Activated T-cell treated with anti-CD3 and anti-CD28 coated beads, Interleukin-2, amount 50 U/mL, for 48 hours (primary cell): Measurements from ENCODE around the gene HBG1.

Source experiments
- DNase-seq, 2 experiments: peaks; one replicate each; pipeline ENCODE4 v3.0.0-alpha.2; 2020

The HBG1 gene

GRCh38 chr11:5245155-5245554, 4.5 kb downstream of the HBG1 start:
- DNase-seq, result no peak

DNA sequence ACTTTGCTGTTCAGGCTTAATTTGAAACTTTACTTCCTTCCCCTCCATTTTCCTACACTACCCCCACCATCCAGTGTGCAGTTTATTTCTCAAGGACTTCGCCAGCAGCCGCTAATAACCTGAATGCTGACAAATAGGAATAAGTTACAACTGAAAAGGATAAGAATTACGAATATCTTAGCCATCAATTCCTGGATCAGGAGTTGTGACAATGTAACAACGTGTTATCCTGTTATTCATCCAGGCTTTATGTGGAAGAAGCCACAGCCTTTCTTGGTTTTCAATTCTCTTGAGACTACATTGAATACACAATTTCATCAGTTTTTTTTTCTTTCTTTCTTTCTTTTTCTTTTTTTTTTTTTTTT, 5.9 kb downstream of the HBG1 start:
- DNase-seq, result no peak

DNA sequence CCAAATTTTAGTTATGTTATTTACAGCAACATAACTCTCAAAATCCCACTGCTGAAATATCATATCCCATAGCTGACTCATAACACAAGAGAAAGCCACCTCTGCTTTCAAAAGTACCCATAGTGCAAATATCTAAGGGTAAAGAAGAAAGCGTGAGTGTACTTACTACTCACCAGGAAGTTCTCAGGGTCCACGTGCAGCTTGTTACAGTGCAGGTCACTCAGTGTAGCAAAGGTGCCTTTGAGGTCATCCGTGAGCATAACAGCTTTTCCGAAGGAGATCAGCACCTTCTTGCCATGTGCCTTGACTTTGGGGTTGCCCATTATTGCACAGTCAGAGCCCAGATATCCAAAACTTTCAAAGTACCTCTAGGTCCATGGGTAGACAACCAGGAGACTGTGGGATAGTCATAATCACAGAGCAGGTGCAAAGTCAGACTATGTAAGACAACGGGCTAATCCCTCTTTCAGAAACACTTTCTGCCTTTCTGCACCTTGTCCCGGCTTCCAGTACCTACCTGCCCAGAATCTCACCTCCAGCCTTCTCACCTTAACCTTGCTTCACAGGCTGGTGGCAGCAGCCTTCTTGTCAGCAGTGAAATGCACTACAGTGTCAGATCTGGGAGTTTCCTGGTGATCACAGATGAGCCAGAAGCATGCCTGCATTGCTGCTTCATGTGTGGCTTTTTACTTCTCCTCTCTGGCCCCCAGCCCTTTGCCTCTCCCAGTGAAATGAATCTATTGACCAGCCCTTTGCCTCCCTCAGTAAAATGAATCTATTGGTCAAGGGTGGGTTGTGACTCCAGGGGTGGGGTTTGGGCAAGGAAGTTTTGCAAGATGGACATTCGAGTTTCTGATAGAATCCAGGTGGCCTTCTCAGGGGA, 6.5 kb downstream of the HBG1 start:
- DNase-seq, result no peak

DNA sequence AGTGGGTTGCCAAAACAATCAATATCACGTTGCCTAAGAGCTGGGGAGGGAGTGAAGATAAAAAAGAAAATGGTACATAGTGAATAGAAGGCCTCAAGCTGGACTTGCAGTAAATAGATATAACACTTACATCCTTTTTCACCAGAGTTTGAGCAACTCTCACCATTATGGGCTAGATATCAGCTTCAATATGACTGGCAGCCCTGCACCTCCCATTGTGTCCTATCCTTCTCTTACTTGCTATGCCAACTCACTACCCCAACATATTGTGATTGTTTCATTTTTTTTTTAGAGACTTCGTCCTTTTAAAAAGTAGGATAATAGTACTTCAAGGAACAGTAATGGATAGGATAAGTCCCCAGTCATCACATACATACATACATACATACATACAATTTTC, 7.4 kb downstream of the HBG1 start:
- DNase-seq, result no peak

GRCh38 chr11:5241458-5241857, 8.2 kb downstream of the HBG1 start:
- DNase-seq, result no peak

- no peak for DNase-seq
Observed at GRCh38 chr11:5240458-5240857, 9.2 kb downstream of the HBG1 start.

DNA sequence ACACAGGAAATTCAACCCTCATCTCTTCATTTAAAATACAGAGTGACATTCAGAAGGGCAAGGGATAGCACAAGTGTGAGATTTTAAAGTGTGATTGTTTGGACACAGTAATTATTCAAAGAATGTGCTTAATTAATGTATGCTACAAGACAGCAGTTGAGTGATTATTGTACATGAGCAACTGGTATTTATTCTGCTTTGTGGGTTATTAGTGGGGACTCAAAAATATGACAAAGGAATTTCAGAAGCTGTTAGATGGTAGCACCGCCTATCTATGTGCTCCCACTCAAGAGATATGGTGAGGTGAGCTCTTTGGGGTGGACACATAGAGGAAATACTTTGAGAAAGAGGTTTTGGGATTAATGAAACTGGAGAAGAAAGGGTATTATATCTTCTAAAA, 9.6 kb downstream of the HBG1 start:
- DNase-seq, result no peak

DNA sequence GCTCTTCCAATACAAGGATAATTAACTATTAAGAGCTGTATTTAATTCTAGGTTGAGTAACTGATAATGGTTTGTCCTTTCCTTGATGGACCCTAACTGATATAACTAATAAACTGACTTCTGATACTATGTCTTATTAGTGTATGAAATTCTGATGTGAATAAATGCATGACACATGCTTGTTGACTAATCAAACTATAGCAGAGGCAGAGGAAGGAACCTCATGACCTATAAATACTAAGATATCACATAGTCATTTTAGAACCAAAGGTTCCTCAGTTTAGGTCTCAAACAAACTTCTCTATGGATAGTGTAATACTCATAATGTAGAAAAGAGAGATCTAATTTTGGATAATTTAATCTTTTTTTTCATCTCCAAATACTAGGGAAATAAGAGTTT, 10.6 kb downstream of the HBG1 start:
- DNase-seq, result no peak

- DNase-seq, result no peak
Observed at GRCh38 chr11:5238486-5238885, 11.2 kb downstream of the HBG1 start.

DNA sequence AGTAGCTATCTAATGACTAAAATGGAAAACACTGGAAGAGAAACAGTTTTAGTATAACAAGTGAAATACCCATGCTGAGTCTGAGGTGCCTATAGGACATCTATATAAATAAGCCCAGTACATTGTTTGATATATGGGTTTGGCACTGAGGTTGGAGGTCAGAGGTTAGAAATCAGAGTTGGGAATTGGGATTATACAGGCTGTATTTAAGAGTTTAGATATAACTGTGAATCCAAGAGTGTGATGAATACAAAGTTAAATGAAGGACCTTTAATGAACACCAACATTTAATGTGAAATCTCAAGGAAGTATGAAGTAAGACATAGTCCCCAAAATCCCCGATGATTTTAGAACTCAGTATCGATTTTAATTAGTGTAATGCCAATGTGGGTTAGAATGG, 12.2 kb downstream of the HBG1 start:
- no peak for DNase-seq

DNA sequence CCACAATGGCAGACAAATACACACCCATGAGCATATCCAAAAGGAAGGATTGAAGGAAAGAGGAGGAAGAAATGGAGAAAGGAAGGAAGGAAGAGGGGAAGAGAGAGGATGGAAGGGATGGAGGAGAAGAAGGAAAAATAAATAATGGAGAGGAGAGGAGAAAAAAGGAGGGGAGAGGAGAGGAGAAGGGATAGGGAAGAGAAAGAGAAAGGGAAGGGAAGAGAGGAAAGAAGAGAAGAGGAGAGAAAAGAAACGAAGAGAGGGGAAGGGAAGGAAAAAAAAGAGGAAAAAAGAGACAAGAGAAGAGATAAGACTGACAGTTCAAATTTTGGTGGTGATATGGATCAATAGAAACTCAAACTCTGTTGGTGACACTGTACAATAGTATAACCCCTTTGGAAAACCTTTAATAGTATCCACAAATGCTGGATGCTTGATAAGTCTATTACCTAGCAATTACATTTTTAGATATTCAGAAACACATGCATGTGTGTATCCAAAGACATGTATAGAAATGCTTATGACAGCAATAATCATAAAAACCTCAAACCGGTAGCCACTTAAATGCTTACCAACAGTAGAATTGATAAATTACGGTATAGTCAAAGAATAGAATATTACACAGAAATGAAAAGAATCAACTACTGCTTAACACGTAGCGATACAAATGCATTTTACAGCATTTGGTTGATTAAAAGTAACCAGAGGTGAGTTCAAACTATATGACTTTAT, 14.1 kb downstream of the HBG1 start:
- DNase-seq, result no peak

DNA sequence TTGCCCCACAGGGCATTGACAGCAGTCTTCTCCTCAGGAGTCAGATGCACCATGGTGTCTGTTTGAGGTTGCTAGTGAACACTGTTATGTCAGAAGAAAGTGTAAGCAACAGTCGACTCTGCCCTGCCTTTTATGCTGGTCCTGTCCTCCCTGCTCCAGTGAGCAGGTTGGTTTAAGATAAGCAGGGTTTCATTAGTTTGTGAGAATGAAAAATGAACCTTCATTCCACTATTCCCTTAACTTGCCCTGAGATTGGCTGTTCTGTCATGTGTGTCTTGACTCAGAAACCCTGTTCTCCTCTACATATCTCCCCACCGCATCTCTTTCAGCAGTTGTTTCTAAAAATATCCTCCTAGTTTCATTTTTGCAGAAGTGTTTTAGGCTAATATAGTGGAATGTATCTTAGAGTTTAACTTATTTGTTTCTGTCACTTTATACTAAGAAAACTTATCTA, 15.2 kb downstream of the HBG1 start, which contains the start of gene HBD:
Gene HBD (minus strand): TSS at position 103 of the 454 bp plus-strand sequence. CDS start 50 bp downstream, at position 53.
- no peak for DNase-seq

GRCh38 chr11:5233307-5233706, 16.4 kb downstream of the HBG1 start:
- DNase-seq, result no peak

GRCh38 chr11:5232821-5233220, 16.8 kb downstream of the HBG1 start:
- no peak for DNase-seq

DNA sequence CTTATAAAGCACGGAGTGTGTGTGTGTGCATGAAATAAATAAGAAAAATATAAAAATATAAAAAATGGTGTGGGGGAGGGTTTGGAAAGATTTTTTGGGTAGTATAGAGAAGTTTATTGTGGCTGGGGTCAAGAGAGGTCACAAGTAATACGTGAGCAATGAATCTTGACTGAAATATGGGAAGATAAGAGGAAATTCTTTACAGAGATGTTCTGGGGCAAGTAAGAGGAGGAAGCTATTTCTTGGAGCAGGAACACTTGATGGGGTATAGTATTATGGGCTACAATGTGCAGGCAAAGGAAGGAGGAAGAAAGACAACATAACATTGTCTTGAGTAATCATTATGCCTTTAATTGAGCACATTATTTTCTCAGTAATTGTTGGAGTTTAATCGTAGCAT, 17.5 kb downstream of the HBG1 start:
- DNase-seq, result no peak

DNA sequence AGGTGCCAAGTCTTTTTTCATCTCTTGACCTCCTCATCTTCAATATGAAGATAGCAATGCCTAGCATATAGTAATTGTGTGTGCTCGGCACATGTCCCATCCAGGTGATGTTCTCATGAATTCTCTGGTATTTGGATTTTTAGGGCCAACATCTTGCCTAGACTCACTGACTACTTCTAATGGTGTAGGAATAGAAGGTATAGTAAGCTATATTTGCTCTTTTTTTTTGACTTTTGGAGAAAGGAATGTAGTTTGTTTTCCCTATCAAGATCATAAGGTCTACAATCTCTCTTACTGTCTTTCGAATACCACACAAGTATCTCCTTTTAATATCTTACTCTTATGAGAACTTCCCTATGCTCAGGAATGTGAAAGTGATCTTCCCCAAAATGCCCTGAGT, 18.5 kb downstream of the HBG1 start:
- DNase-seq, result no peak

DNA sequence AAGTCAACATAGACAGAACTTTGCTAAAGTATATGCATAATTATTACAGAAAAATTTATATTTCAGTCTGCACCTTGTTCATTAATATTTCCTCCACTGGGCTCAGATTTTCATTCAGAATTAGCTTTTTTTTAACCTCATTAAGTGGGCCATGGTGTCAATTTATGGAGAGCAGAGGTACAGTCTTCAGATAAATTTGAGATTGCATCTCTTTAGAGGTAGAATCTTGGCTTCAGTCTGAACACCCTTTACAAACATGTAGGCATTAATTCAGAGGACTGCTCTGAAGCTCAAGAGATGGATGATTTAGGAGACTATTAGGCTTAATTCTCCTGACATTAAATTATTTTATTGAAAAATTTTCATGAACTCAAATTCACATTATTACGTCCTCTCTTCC, 19.4 kb downstream of the HBG1 start:
- DNase-seq, result no peak

DNA sequence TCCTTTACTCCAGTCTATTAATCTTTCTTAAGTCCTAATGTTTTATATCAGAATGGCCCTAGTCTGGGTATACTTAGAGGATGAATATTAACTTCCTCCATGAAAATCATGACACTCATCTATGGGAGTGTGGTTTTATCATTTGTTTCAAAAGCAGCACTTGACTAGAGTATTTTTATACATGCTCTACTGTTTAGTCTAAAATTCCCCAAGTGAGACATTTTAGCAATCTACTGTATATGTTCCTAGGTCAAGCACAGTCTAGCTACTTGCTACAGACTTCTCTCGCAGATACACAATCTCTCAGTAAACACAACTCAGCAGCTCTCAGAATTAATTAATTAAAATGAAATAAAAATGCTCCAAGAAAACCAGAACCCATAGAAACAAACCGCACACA, 19.9 kb downstream of the HBG1 start:
- DNase-seq, result no peak

DNA sequence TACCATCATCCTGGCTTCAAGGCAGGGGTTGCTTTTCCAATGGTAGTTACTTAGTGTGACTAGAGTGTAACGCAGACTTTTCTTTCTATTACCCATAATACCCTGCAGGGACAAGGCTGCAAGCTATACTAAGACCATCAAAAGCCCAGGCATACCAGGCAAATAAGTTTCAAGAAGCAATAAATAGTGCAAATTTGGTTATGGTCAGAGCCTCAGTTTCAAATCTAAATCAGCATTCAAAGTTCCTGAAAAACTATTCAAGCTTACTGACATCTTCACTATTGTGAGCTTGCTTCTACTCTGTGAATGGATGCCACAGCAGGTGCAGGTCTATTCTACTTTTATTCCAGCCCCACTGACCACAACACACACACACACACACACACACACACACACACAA, 20.3 kb downstream of the HBG1 start:
- no peak for DNase-seq

- no peak for DNase-seq
Observed at GRCh38 chr11:5228124-5228523, 21.5 kb downstream of the HBG1 start.

GRCh38 chr11:5227681-5228080, 22.0 kb downstream of the HBG1 start:
- DNase-seq, result no peak

DNA sequence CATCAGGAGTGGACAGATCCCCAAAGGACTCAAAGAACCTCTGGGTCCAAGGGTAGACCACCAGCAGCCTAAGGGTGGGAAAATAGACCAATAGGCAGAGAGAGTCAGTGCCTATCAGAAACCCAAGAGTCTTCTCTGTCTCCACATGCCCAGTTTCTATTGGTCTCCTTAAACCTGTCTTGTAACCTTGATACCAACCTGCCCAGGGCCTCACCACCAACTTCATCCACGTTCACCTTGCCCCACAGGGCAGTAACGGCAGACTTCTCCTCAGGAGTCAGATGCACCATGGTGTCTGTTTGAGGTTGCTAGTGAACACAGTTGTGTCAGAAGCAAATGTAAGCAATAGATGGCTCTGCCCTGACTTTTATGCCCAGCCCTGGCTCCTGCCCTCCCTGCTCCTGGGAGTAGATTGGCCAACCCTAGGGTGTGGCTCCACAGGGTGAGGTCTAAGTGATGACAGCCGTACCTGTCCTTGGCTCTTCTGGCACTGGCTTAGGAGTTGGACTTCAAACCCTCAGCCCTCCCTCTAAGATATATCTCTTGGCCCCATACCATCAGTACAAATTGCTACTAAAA, 22.8 kb downstream of the HBG1 start, which contains the start of gene HBB:
Gene HBB (minus strand): TSS at position 340 of the 579 bp plus-strand sequence. CDS start 50 bp downstream, at position 290.
- DNase-seq, result no peak

- no peak for DNase-seq
Observed at GRCh38 chr11:5225480-5225871, 24.2 kb downstream of the HBG1 start.
